GM23338 (cell line): Measurements from ENCODE around the gene RPS21. TPM values are rescaled to one million over a fixed set of nuclear protein-coding genes. Genes with fewer than 3 reads are reported as not detected.
A peak's percentile ranks its signal among the peaks of the same experiment; 100 is the strongest.

ENCODE experiments used
- ATAC-seq: fragments of 200-7000 bp; cut with Tn5 transposase; 3 replicates; pipeline ENCODE4 v1.9.1; 2020
- DNase-seq: peaks from one replicate; pipeline ENCODE4 v3.0.0-alpha.2; 2015; ENCODE audit warnings: low spot score
- H2AFZ ChIP-seq: fragments of 200-600 bp; sonication (generic); 2 replicates; pipeline ENCODE4 v1.8.0; 2016; ENCODE audit warnings: antibody characterized with exemption, mild to moderate bottlenecking, moderate library complexity
- H3F3A ChIP-seq: fragments of 200-600 bp; sonication (generic); replicated peaks from 2 replicates; pipeline ENCODE4 v1.8.0; 2017; ENCODE audit warnings: antibody characterized with exemption, mixed run types, low read depth
- H3K27ac ChIP-seq: fragments of 200-600 bp; sonication (generic); 2 replicates; pipeline ENCODE4 v1.6.1; 2016; ENCODE audit warnings: low read depth
- H3K27me3 ChIP-seq: fragments of 200-600 bp; sonication (generic); 2 replicates; pipeline ENCODE4 v1.8.0; 2016; ENCODE audit warnings: mild to moderate bottlenecking, mixed run types, moderate library complexity; ENCODE audit not compliant: insufficient read depth
- H3K36me3 ChIP-seq: fragments of 200-600 bp; sonication (generic); 2 replicates; pipeline ENCODE4 v1.8.0; 2016; ENCODE audit warnings: mild to moderate bottlenecking; ENCODE audit not compliant: insufficient read depth
- H3K4me1 ChIP-seq: fragments of 200-600 bp; sonication (generic); 2 replicates; pipeline ENCODE4 v1.8.0; 2016; ENCODE audit warnings: mild to moderate bottlenecking, moderate library complexity; ENCODE audit not compliant: insufficient read depth
- H3K4me2 ChIP-seq: fragments of 200-600 bp; sonication (generic); 2 replicates; pipeline ENCODE4 v1.7.1; 2017; ENCODE audit warnings: mixed run types
- H3K4me3 ChIP-seq: fragments of 200-600 bp; sonication (generic); 2 replicates; pipeline ENCODE4 v1.6.1; 2016; ENCODE audit warnings: mixed run types
- H3K79me2 ChIP-seq: fragments of 200-600 bp; sonication (generic); replicated peaks from 2 replicates; pipeline ENCODE4 v1.8.0; 2017; ENCODE audit warnings: mild to moderate bottlenecking; ENCODE audit not compliant: insufficient read depth
- H3K9me2 ChIP-seq: fragments of 200-600 bp; sonication (generic); 2 replicates; pipeline ENCODE4 v1.8.0; 2017; ENCODE audit not compliant: insufficient read depth
- H4K20me1 ChIP-seq: fragments of 200-600 bp; sonication (generic); replicated peaks from 2 replicates; pipeline ENCODE4 v1.8.0; 2017; ENCODE audit warnings: mild to moderate bottlenecking; ENCODE audit not compliant: insufficient read depth
- H3K27ac Mint-ChIP-seq: 2 replicates; pipeline ENCODE4 v1.8.0; 2020; ENCODE audit warnings: inconsistent platforms, mild to moderate bottlenecking, moderate library complexity, mixed read lengths
- H3K27me3 Mint-ChIP-seq: 3 replicates; pipeline ENCODE4 v1.8.0; 2022; ENCODE audit warnings: low read depth, mild to moderate bottlenecking, moderate library complexity, mixed read lengths, inconsistent platforms; ENCODE audit not compliant: insufficient read depth, poor library complexity
- H3K36me3 Mint-ChIP-seq: 3 replicates; pipeline ENCODE4 v1.8.0; 2021; ENCODE audit warnings: low read depth, mild to moderate bottlenecking, inconsistent platforms, moderate library complexity, mixed read lengths
- H3K4me1 Mint-ChIP-seq: 3 replicates; pipeline ENCODE4 v1.8.0; 2020; ENCODE audit warnings: mild to moderate bottlenecking, inconsistent platforms, mixed read lengths
- H3K4me3 Mint-ChIP-seq: 3 replicates; pipeline ENCODE4 v1.8.0; 2021; ENCODE audit warnings: moderate library complexity, mild to moderate bottlenecking, inconsistent platforms, mixed read lengths
- H3K9me3 Mint-ChIP-seq: 3 replicates; pipeline ENCODE4 v1.8.0; 2020; ENCODE audit warnings: moderate library complexity, mild to moderate bottlenecking, inconsistent platforms, mixed read lengths
- CREB1 ChIP-seq: fragments of 250-450 bp; sonication (Bioruptor Pico); IDR thresholded peaks from 2 replicates; pipeline ENCODE4 v1.5.0; 2020; ENCODE audit warnings: low read depth, mild to moderate bottlenecking, moderate library complexity
- CTCF ChIP-seq, 2 experiments: fragments of 200-600 bp in 1 of 2; sonication (generic) in 1 of 2; conservative IDR thresholded peaks; 2 replicates each; pipeline versions ENCODE4 v1.5.1 to v1.6.1; 2016 to 2017; ENCODE audit warnings: antibody characterized with exemption in 2 of 2, low read depth in 2 of 2, mild to moderate bottlenecking in 2 of 2, moderate library complexity in 1 of 2
- EZH2 ChIP-seq: fragments of 200-600 bp; sonication (generic); IDR thresholded peaks from one replicate; pipeline ENCODE4 v1.8.0; 2017; ENCODE audit warnings: antibody characterized with exemption, mild to moderate bottlenecking, low read depth; ENCODE audit not compliant: unreplicated experiment
- EZH2phosphoT487 ChIP-seq: fragments of 200-600 bp; sonication (generic); IDR thresholded peaks from one replicate; pipeline ENCODE4 v1.8.1; 2018; ENCODE audit warnings: antibody characterized with exemption; ENCODE audit not compliant: unreplicated experiment
- JUNB ChIP-seq: IDR thresholded peaks from one replicate; pipeline ENCODE4 v1.6.1; 2016; ENCODE audit warnings: antibody characterized with exemption; ENCODE audit not compliant: unreplicated experiment
- NANOG ChIP-seq: IDR thresholded peaks from 2 replicates; pipeline ENCODE4 v1.6.1; 2016; ENCODE audit warnings: antibody characterized with exemption, borderline replicate concordance
- POLR2AphosphoS5 ChIP-seq: IDR thresholded peaks from 2 replicates; pipeline ENCODE4 v1.6.1; 2016; ENCODE audit warnings: antibody characterized with exemption, low read depth
- REST ChIP-seq: IDR thresholded peaks from one replicate; pipeline ENCODE4 v1.6.1; 2018; ENCODE audit warnings: antibody characterized with exemption; ENCODE audit not compliant: unreplicated experiment
- STAT1 ChIP-seq: IDR thresholded peaks from one replicate; pipeline ENCODE4 v1.6.1; 2016; ENCODE audit warnings: antibody characterized with exemption; ENCODE audit not compliant: unreplicated experiment
- ZNF114 ChIP-seq: fragments of 250-450 bp; sonication (Bioruptor Pico); IDR thresholded peaks from 2 replicates; pipeline ENCODE4 v1.5.0; 2020; ENCODE audit warnings: mild to moderate bottlenecking, moderate library complexity
- ZNF331 ChIP-seq: fragments of 250-450 bp; sonication (Bioruptor Pico); IDR thresholded peaks from 2 replicates; pipeline ENCODE4 v1.5.0; 2020; ENCODE audit warnings: low read depth, mild to moderate bottlenecking, moderate library complexity
- ZNF462 ChIP-seq: fragments of 250-450 bp; sonication (Bioruptor Pico); IDR thresholded peaks from 2 replicates; pipeline ENCODE4 v1.5.0; 2020; ENCODE audit warnings: mild to moderate bottlenecking, moderate library complexity
- polyA plus RNA-seq: library from polyadenylated mRNA; unstranded; fragments of >200 nt; fragmentation: Nextera tagmentation; extraction: Ambion mirVana; gene quantifications from 2 replicates; pipeline ENCODE4 v1.2.1, GENCODE V29; 2016
- total RNA-seq: library from RNA; depleted of rRNA; stranded (reverse); fragments of >200 nt; shearing (Covaris generic); gene quantifications from 2 replicates; pipeline ENCODE4 v1.2.3, GENCODE V29; 2014
- TF ChIP-seq, protein P1 (sequence below): IDR thresholded peaks from 2 replicates; pipeline ENCODE4 v1.6.1; 2016; ENCODE audit warnings: antibody characterized with exemption

RPS21 gene
- total and polyA plus RNA-seq, 2 experiments from 2014 or later = 759 to 2,298 TPM

DNA sequence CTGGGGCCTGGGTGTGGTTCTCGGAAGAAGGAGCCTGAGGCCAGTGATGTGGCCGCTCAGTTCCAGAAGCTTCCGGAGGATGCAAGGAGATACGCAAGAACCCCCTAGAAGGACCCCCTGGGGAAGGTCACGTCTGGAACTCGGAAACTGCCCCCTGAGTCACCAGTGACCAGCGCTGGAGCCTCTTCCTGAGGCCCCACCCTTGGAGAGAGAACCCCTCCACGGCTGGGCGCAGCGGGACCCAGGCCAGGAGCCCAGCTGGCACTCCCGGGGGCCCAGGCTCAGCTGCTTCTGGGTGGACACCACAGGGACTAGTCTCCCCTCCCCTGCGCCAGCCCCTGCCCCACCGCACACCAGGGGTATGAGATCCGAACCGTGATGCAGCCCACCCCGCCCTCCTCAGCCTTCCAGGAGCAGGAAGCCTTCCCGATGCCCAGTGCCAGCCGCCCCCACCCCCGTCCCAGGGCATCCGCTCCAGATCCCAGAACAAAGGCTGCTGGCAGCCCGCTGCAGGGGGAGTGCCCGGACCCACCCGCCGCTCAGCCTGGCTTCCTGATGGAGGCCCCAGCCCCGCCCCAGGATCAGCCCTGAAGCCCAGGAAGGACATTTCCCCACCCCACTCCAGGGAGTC lies 27.3 kb upstream of the RPS21 start:
- Mint-ChIP-seq H3K4me1 (peaks cover 46% of the 10 kb centered on the region), H3K9me3 (no peaks in the 10 kb centered on the region), H3K27ac (no peak overlapping the region), H3K27me3 (peaks cover 18% of the 10 kb centered on the region), H3K36me3 (peaks cover 3% of the 10 kb centered on the region; the same call in 1 of the 3 replicates), H3K4me3 (no peak overlapping the region)
- H3F3A ChIP-seq = peaks cover 16% of the 10 kb centered on the region
- ATAC-seq = no peak
- no peak overlapping the region for H2AFZ ChIP-seq
- H3K9me2 ChIP-seq = no peaks in the 10 kb centered on the region
- H4K20me1 ChIP-seq = peaks cover 12% of the 10 kb centered on the region
- peaks cover 92% of the 10 kb centered on the region for H3K79me2 ChIP-seq
- H3K4me2 ChIP-seq = no peak overlapping the region
- H3K4me3 ChIP-seq = no peak overlapping the region
- no peak for DNase-seq
- peaks cover 56% of the 10 kb centered on the region for H3K4me1 ChIP-seq
- no peaks in the 10 kb centered on the region for H3K36me3 ChIP-seq
- peak overlapping the region; percentile 63; the same call in 1 of the 2 replicates for H3K27ac ChIP-seq
- H3K27me3 ChIP-seq = no peaks in the 10 kb centered on the region
- TF ChIP-seq STAT1 (no peak), ZNF114 (no peak), CTCF (conservative IDR thresholded peaks at IDR 0.05; ENCODE audit: low read depth in 2 of 2) (no peak), ZNF331 (CRISPR knock-in tag) (no peak), EZH2 (no peak), POLR2AphosphoS5 (no peak), ZNF462 (CRISPR knock-in tag) (no peak), JUNB (no peak), REST (no peak), NANOG (no peak), CREB1 (CRISPR knock-in tag) (no peak), EZH2phosphoT487 (no peak)
- TF ChIP-seq, protein P1, sequence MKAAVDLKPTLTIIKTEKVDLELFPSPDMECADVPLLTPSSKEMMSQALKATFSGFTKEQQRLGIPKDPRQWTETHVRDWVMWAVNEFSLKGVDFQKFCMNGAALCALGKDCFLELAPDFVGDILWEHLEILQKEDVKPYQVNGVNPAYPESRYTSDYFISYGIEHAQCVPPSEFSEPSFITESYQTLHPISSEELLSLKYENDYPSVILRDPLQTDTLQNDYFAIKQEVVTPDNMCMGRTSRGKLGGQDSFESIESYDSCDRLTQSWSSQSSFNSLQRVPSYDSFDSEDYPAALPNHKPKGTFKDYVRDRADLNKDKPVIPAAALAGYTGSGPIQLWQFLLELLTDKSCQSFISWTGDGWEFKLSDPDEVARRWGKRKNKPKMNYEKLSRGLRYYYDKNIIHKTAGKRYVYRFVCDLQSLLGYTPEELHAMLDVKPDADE = no peak
